Measurements from ENCODE around the gene DYNLT3.

Gene DYNLT3, protein sequence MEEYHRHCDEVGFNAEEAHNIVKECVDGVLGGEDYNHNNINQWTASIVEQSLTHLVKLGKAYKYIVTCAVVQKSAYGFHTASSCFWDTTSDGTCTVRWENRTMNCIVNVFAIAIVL

DNA sequence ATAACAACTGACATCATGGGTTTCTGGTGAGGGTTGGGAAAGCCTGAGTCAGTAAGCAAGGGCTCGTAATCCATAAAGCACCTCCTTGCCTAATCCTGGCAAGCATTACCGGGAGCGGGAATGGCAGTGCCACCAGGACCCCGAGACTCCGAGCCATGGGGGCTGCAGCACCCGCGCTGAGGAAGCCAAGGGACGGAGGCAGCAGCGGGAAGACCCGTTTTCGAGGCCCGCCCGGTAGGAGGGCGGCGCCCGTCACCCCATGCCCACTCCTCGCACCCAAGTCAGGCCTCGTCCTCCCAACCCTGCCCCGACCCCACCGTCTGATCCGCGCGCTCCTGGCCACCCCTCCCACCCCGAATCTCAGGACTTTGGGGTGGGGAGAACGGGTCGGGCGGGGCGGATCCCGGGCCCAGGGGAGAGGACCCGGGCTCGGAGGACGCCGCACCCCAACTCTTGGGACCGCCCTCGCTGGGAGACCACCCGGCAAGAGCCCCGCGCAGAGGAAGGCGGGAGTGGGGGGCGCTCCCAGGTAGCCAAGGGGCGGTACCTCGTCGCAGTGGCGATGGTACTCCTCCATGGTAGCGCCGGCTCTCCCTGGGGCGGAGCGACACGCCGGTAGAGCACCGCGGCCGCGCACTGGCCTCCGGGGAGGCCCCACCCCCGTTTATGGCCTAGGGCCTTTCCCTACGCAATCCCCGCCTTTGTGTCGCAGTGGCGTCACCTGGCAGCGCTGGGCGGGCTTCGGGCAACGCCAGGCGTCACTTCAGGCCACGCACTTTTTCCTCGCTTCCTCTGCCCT, at the start of gene DYNLT3:
DYNLT3 (minus strand) TSS at position 638 of the 799 bp plus-strand sequence; CDS start at position 577, 61 bp downstream.
- peak; percentile 81 for DNase-seq

DNA sequence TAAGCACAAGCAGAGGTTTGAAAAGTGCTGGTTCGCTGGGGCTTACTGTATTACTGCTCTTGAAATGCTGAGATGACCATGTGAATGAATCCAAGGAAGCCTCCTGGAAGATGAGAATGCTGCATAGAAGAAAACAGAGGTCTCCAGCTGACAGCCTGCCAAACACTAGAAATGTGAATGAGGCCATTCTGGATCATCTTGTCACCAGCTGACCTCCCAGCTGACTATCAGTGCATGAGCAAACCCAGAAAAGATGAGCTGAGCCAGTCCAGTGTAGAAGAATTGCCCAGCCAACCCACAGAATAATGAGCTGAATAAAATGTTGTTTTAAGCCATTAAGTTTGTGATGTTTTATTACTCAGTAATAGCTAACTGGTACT, 49.1 kb upstream of the DYNLT3 start:
- DNase-seq: no peak

DNA sequence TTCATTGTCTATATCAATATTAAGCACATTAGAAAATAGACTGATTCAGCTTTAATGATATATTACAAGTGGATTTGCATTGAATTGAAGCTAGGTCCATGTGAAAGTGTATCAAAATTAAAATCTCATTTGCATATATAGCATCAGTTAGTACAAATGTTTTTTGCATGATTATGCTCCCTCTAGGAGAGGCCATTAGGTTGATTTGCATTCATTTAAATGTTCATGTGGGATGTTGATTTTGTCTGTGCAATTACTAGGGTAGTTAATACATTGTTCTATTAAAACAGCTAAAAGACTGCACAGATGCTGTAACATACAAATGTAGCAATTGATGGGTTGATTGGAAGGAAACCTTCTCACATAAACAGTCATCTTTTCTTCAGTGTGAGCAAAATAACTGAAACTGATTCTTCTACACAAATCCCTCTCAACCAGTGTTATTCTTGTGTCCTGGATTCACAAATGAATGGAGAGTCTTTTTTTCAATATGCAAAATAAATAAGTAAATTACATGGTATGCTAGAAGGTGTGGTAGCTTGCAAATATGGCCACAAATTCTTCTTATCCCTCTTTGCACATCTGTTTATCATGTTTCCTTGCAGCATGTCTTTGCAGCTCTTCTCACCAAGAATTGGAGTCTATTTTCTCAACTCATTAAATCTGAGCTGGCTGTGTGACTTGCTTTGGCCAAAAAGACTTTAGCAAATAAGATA, 48.6 kb upstream of the DYNLT3 start:
- DNase-seq: no peak

DNA sequence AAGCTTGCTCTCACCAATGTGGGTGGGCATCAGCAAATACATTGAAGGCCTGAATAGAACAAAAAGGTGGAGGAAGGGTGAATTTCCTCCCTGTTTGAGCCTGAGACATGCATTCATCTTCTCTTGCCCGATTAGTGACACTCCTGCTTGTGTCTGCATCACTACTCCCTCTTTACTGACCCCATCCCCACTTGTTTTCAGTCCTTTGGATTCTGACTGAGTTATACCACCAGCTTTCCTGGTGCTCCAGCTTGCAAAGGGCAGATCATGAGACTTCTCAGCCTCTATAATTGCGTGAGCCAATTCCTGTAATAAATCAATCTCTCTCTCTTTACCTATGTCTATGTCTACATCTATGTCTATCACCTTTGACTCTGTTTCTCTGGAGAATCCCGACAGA, 47.4 kb upstream of the DYNLT3 start:
- no peak for DNase-seq

DNA sequence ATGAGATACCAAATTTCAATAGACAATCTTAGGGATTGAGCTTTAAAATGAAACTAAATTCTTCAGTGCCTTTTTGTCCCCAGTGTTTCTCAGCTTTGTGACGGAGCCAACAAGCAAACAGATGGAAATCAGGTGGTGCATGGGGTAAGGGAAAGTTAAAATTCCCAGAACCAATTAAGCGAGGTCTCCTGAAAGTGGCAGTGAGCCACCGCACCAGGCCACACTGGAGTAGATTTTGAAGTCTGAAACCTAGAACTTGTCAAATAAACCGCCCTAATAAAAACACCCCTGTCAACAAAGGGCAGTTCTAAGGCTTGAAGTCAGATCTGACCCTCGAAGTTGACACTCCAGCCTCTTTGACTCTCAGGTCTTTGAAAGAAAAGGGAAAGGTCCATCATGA, 40.6 kb upstream of the DYNLT3 start:
- no peak for DNase-seq

DNA sequence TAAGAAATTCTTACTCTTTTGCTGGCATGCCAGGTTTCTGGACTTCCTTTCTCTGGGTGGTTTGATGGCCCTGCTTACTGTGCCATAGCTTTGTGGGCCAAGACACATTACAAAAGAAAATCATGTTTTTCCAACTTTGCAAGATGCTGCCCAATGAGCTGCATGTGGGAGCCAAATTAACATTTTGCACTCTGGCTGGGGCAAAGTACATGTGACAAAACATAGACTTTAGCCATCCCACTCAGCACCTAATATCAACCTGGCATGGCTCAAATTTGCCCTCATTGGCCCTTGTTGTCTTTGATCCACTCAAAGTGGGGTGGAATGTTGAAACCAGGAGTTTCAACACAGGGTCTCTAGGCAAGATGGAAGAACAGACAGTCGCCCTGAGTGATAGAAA, 40.0 kb upstream of the DYNLT3 start:
- DNase-seq: no peak

DNA sequence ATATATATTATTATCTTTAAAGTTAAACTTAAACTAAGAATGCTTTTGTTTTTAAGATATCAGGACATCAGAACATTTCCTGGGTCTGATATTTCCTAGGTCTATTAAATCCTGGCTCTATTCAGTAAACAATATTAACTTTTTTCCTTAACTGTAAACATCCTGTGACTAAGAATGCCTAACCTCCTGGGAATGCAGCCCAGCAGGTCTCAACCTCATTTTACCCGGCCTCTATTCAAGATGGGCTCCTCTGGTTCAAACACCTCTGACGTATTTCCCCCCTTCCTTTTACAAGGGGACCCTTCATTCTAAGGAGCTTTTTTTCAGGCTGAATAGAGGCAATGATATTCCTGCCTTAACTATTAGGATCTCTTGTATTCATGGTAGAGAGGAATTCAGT, 35.8 kb upstream of the DYNLT3 start:
- no peak for DNase-seq

DNA sequence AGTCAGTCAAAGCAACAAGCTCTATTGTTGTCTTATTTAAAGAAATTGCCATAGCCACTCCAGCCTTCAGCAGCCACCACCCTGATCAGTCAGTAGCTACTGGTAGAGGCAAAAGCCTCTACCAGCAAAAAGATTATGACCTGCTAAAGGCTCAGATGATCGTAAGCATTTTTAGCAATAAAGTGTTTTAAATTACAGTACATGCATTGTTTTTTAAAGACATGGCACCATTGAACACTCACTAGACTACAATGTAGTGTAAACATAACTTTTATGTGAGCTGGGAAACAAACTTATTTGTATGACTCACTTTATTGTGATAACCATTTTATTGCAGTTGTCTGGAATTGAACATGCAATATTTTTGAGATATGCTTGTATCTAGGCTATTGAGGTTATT, 32.3 kb upstream of the DYNLT3 start:
- no peak for DNase-seq

DNA sequence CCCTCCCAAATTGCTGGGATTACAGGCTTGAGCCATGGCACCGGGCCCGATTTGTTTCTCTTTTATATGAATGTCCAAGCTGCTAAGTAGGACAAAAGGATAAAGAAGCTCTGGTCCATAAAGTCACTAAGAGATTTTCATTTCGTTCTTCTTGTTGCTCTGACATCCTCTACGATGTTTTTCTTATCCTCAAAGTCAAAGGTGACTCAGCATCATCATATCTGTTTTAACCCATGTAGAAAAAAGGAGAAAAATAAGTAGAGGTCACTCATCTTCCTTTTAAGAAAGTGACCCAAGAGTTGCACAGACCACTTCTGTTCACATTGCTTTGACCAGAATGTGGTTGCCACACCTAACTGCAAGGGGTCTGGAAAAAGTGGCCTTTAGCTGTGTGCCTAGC, 29.3 kb upstream of the DYNLT3 start:
- DNase-seq: no peak

DNA sequence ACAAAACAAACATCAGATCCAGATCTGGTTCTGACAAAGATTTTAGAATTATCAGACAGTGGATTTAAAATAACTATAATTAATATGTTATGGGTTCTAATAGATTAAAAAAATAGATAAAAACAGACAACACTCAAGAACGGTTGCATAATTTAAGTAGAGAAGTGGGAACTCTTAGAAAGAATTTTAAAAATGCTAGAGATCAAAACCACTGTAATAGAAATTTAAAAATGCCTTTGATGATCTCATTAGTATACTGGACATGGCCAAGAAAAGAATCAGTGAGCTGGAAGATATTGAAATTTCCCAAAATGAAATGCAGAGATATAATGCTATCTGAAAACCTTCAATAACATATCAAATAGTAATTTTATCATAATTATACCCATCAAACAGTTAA, 28.3 kb upstream of the DYNLT3 start:
- DNase-seq: no peak

DNA sequence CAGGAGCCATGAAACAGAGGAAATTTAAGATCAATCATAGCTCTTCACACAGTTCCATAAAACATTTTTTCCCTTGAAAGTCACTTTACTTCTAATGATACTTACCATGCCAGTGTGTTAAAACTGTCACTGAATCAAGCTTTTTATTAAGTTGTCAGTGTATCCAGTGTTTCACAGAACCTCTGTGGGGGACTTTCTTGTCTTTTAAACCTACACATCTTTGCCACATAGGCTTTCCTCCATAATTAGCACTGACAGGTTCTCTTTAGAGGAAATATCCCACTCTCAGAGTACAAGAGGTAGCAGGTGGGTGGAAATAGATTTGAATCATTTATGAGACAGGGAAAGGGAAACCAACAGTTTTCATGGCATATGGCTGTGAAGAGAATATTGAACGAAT, 25.8 kb upstream of the DYNLT3 start:
- DNase-seq: no peak

DNA sequence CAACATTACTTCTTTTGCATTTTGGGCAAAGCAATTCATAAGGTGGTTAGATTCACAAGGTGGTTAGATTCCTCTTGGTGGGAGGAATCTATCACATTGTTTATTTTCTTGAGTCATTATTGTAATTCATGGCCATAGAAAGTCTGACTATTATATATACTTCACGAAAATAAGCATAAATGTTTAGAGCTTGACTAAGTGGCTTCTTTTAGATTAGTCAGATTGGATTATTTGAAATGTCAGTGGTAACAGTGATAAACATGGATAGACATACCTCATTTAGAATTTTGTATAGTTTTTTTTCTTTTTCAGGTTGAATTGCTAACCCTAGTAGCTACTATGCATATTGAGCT, 24.9 kb upstream of the DYNLT3 start:
- no peak for DNase-seq

DNA sequence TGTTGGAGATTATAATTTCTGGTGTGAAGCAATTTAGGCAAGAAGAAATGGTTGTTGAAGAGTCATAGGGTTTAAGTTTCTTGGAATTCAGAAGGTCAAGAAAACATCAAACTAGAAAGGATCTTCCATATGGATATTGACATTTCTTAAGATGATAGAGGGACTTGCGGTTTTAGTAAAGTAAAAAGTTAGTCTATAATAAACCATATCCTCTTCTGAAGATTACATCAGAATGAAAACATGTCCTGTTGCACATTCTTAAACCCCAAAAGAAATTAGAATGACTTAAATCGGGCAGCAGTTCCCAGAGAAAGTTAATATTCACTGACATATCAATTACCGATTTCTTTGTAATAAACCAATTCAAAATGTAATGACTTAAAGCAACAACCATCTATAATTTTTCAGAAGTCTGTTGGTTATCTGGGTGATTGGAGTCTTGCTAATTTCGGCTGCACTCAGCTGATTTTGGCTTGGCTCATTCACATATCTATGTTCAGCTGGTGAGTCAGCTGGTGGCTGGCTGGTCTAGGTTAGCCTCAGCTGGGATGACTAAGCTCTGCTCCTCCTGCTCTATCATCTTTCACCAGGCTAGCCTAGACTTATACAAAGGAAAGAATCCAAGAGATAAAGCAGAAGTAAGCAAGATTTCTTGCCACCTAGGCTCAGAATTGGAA, 24.4 kb upstream of the DYNLT3 start:
- no peak for DNase-seq

DNA sequence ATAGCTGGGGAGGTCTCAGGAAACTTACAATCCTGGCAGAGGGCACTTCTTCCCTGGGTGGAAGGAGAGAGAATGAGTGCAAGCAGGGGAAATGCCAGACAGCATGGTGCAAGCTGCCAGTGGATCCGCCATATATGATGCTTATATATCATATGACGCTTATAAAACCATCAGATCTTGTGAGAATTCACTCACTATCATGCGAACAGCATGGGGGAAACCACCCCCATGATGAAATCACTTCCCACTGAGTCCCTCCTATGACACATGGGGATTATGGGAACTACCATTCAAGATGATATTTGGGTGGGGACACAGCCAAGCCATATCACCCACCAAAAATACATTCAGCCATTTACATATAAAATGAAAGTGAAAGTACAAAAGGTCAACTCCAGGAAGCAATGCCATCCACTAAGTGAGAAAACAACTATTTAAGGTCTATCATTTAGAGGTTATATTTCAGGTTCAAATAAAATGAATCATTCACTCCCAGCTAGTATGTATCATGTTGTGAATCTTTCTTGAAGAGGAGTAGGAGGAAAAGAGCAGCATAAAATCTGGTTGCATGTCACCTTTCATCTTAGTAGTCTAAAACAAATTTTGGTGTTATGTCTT, 20.3 kb upstream of the DYNLT3 start:
- no peak for DNase-seq

DNA sequence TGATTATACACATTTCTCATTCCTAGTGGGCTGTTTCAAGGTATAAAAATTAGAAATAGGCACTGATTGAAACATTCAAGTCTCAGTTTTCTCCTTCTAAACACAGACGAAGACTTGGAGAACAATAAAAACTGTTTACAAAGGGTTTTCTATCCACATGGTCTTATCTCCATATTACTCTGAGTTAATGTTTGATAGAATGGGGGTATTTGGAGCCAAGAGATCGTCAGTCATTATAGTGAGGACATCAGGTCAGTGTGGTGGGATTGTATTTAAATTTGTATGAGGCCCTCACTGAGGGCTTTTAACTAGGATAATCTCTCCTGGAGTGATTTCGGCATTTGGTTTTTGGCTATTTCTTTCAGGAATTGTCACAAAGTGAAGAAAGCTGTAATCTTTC, 16.4 kb upstream of the DYNLT3 start:
- DNase-seq: no peak

DNA sequence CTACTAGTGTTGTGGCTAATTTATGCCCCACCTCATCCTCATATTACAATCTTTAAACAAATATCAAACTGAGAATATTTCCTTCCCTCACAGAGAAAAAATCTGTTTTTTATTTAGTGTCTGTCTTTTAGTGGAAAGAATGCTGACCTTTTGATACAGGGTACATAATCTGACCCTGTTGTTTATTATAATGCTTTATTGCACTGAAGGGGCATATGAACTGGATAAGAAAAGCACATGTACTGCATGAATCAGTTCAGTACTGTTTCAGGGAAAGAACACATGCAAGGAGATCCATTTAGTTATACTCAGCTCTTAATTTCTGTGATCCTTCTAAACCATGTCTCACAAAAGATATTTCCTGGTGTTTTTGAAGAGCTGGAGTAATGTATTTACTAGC, 15.5 kb upstream of the DYNLT3 start:
- DNase-seq: no peak

DNA sequence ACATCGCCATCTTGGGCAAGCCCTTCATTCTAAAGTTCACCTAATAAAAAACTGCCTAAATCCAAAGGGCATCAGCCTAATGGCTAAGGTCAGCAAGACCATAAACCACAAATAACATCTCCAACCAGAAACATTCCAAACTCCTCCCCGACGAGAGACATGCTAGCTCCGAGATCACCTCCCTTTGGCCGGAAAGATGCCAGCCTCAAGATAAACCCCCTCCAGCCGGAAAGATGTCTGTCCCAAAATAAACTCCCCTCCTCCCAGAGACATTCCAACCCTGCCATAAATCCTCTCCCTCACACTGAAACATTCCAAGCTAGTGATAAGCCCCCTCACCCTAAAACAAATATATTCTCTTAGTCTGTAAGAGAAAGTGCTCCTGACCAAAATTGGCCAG, 13.3 kb upstream of the DYNLT3 start:
- DNase-seq: no peak

DNA sequence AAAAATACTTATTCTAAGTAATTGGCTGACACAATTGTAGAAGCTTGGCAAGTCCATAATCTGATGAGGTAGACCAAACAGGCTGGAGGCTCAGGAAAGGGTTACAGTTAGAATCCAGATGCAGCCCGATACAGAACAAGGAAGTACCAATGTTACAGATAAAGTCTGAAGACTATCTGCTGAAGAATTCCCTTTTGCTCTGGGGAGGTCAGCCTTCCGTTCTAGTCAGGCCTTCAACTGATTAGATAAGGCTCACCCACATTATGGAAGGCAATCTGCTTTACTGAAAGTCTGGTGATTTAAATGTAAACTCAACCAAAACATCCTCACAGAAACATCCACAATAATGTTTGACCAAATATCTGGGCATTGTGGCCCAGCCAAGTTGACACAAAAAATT, 7.4 kb upstream of the DYNLT3 start:
- DNase-seq: no peak

DNA sequence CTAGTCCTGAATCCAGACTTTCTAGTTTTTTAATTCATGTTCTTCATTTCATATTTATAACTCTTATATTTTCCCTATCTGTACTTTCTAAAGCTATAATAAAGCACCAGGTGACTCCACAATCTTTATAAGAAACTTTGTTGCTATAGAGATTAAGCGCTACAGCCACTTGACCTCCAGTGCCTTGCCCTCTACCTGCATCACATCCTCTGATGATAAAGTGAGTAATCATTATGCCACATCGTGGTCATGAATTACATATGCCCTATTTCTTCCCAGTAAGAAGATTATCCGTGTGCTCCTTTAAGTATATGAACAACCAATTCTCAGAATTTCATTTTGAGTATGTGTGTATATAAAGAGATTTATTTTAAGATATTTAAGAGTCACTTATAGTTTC, 6.8 kb upstream of the DYNLT3 start:
- no peak for DNase-seq

DNA sequence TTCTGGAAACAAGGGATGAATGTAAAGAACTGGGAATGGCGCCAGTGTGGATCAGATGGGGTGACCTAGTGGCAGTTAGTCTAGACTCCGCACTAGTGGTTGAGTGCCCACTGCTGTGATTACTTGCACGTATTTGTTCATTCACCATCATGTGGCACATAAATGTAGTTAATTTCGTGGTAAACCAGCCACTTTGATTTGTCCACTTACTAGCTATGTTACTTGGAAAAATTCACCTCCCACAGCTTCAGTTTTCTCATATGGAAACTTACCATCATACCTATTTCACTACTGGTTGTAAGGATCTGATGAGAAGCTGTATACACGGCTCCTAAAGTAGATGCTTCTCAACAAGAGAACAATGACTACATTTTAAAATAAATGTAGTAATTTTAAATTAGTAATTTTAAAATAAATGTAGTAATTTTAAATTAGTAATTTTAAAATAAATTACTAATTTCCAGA, 394 bp upstream of the DYNLT3 start:
- DNase-seq: no peak

DNA sequence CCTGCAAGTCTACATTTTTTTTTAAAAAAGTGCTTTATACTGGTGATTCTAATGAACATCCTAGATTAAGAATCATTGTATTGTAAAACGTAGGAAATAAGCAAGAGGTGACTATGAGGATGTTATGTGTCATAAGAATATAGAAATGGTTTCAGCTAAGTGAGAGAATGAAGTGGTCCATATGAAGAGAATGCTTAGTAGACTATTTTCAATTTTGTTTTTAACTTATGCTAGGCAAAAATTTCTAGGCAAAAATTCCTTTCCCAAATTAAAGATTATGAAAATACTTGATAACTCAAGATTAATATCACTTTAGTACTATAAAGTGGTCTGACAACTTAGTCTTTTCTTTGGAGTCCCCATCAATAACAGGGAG, 825 bp downstream of the DYNLT3 start:
- no peak for DNase-seq

DNA sequence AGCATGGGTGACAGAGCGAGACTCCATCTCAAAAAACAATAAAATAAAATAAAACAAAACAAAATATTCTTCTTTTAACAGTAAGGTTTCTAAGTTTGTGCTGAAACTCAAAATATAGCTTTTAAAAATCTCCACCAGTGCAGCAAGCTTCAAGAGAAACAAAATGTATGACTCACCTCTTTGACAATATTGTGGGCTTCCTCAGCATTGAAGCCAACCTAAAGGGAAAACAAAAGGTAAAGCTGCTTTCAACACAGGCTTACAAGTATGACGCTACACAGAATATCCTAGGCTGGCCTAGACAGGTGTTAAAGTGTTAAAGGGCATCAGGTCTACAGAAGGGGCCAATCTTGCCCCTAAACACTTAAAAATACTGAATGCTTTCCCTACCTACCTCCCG, 1.2 kb downstream of the DYNLT3 start:
- no peak for DNase-seq

DNA sequence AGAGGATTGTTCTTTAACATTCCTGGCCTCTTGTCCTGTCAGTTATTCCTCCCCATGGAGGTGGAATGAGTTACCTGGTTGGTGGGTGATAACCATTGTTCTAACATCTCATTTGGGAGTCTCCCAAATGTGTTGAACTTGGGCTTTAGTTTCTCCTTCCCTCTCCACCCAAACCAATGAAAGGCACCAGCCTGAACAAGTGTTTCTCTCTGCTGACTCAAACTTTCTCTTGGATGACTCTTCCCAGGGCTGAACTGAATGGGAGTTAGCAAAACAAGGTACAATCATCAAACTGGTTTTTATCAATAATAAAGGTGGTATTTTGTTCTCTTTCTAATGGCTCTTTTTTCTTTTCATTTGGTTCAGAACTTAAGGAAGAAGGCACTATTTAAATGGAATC, 2.7 kb downstream of the DYNLT3 start:
- DNase-seq: no peak

DNA sequence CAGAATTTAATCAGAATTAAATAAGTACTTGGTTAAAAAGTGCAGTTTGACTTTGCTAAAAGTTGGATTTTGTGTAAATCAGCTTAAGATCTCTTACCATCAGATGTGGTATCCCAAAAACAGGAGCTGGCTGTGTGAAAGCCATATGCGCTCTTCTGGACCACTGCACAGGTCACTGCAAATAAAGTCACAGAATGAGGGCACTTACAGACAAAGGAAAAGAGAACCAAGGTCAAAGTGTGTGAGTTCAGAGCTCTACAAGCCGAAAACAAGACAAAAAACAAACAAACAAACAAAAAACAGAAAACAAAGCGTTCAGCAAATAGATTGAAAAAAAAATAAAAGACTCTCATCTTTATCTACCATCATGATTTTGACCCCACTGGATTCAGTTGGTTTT, 6.4 kb downstream of the DYNLT3 start:
- DNase-seq: no peak
